NCI-H2081 treated with DMSO at 0.1 percent for 48 hours (cell line): ENCODE results near the gene CRY1.
"Not testable (repeated sequence)": the region's sequence is repeated elsewhere in the genome, so short reads cannot be mapped to it uniquely, and the experiment has no call there.

ENCODE experiments used
- DNase-seq: peaks from one replicate; lab custom pipeline; 2025; lab: John Stamatoyannopoulos, UW

The CRY1 gene

GRCh38 chr12:107108366-107108765 is 15.0 kb upstream of the CRY1 start:
- DNase-seq, result not testable (repeated sequence)

- DNase-seq, result no peak
Measured at GRCh38 chr12:107107381-107107780, 14.0 kb upstream of the CRY1 start.

- DNase-seq, result no peak
Measured at GRCh38 chr12:107106241-107107025, 13.1 kb upstream of the CRY1 start.

GRCh38 chr12:107105410-107105703 is 12.0 kb upstream of the CRY1 start:
- no peak for DNase-seq

- no peak for DNase-seq
Measured at GRCh38 chr12:107103516-107103915, 10.2 kb upstream of the CRY1 start.

GRCh38 chr12:107103097-107103496 is 9.7 kb upstream of the CRY1 start:
- no peak for DNase-seq

- DNase-seq, result no peak
Measured at GRCh38 chr12:107102294-107102693, 8.9 kb upstream of the CRY1 start.

- no peak for DNase-seq
Measured at GRCh38 chr12:107101651-107102050, 8.3 kb upstream of the CRY1 start.

- DNase-seq, result no peak
Measured at GRCh38 chr12:107099917-107100316, 6.6 kb upstream of the CRY1 start.

- no peak for DNase-seq
Measured at GRCh38 chr12:107096571-107096970, 3.2 kb upstream of the CRY1 start.

- DNase-seq, result no peak
Measured at GRCh38 chr12:107094183-107094448, 767 bp upstream of the CRY1 start.

GRCh38 chr12:107092669-107093416 is 506 bp downstream of the CRY1 start:
- DNase-seq, result no peak

GRCh38 chr12:107091989-107092641 is 1.2 kb downstream of the CRY1 start:
- DNase-seq, result peak; percentile 75

- DNase-seq, result no peak
Measured at GRCh38 chr12:107091381-107091780, 2.0 kb downstream of the CRY1 start.

- no peak for DNase-seq
Measured at GRCh38 chr12:107090711-107091110, 2.6 kb downstream of the CRY1 start.

- DNase-seq, result no peak
Measured at GRCh38 chr12:107088912-107089311, 4.4 kb downstream of the CRY1 start.

- no peak for DNase-seq
Measured at GRCh38 chr12:107086314-107086713, 7.0 kb downstream of the CRY1 start.

- no peak for DNase-seq
Measured at GRCh38 chr12:107081778-107082177, 11.6 kb downstream of the CRY1 start.

- no peak for DNase-seq
Measured at GRCh38 chr12:107080299-107080698, 13.1 kb downstream of the CRY1 start.

- no peak for DNase-seq
Measured at GRCh38 chr12:107079172-107080011, 14.0 kb downstream of the CRY1 start.

- DNase-seq, result not testable (repeated sequence)
Measured at GRCh38 chr12:107073266-107073665, 20.1 kb downstream of the CRY1 start.

GRCh38 chr12:107066691-107067090 is 26.7 kb downstream of the CRY1 start:
- no peak for DNase-seq
